HL-60/S4 treated with retinoic acid at 250 ng/mL for 4 days and 3 days (cell line): ENCODE data around the gene NEK2.
"Not testable (repeated sequence)": the region's sequence is repeated elsewhere in the genome, so short reads cannot be mapped to it uniquely, and the experiment has no call there.

Experiments
- in situ Hi-C: fragments of 300-500 bp; cut with MboI; formaldehyde crosslinking; loops from 2 replicates; pipeline ENCODE4 v1.7.0; 2022; ENCODE audit warnings: low sequenced_read_pairs

The NEK2 gene

DNA sequence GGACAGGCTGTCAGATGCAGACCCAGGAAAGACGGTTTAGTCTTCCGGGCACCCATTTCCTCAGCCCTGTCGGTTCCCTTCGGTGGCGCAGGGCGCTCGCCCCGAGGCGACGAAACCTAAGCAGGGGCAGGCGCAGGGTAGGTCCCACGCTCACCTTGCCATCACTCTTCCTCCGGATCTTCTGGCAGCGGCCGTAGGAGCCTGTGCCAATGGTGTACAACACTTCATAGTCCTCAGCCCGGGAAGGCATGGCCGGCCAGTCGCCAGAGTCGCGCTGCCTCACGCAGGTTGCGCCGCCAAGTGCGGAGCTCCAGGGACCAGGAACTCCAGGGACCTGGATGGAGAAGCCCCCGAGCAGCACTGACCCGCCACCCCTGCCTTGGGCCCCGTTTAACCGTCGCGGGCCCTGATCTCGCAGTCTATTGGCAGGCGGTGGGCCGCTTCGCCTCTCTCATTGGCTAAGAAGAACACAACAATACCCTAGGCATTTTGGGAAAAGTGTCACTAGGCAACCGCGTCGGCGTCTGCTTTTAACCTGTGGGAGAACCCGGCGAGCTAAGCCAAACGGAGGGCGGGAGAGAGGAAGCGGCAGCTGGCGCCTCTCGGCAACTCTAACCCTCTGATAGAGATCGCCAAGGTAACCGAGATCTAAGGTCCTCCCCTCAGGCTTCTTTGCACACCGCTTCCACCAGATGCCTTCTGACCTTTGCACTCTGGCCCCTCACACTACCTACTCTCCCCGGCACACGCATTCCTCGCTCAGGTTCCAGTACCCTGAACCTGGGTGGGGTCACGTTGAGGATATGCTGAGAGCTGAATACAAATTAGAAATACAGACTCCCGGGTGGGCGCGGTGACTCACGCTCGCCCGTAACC lies at the start of gene NEK2:
Gene NEK2, minus strand, starts transcription at position 392 of the 876 bp plus-strand sequence. Its CDS starts 142 bp downstream, at position 250.
- in situ Hi-C loops, result loop anchor here (25.0 kb wide), 1 partner anchor 687 kb away; no protein-coding TSS in a partner anchor

DNA sequence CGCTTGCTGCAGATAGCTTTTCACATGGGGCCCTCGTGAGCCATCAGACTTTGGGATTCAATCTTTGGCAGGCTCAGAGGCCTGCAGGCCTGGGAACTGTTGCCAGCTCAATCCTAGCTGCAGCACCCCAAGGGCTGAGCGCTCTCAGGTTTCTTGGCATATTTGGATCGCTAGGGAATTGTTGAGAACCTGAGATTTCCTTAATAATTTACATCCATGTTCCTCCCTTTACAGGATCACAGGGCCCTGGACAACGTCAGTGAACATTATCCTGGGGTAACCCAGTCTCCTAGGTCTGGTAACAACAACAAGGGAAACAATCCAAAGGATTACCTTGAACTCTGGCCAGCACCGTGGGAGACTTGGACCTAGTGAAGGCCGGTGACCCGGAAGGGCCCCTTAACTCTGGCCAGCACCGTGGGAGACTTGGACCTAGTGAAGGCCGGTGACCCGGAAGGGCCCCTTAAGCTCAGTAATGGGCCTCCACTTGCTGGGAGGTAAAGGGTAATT lies 49.3 kb upstream of the NEK2 start:
- in situ Hi-C loops, result no loop called here

DNA sequence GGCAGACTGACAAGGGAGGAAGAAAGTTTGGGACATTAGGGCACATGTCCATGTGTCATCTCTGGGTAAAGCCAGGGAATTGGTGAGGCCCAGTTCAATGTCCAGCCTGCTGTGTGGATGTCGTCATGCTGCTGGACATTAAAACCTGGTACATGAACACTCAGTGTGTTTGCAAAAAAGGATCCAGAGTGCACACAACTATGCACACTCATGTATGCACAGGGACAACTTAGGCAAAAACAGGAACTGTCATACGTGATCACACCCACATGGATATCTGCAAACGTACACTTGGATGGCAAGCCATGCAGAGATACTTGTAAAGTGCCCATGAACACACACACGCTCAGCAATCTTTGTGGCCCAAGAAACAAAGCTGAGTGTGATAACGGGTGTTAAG lies 47.9 kb upstream of the NEK2 start:
- in situ Hi-C loops, result no loop called here

DNA sequence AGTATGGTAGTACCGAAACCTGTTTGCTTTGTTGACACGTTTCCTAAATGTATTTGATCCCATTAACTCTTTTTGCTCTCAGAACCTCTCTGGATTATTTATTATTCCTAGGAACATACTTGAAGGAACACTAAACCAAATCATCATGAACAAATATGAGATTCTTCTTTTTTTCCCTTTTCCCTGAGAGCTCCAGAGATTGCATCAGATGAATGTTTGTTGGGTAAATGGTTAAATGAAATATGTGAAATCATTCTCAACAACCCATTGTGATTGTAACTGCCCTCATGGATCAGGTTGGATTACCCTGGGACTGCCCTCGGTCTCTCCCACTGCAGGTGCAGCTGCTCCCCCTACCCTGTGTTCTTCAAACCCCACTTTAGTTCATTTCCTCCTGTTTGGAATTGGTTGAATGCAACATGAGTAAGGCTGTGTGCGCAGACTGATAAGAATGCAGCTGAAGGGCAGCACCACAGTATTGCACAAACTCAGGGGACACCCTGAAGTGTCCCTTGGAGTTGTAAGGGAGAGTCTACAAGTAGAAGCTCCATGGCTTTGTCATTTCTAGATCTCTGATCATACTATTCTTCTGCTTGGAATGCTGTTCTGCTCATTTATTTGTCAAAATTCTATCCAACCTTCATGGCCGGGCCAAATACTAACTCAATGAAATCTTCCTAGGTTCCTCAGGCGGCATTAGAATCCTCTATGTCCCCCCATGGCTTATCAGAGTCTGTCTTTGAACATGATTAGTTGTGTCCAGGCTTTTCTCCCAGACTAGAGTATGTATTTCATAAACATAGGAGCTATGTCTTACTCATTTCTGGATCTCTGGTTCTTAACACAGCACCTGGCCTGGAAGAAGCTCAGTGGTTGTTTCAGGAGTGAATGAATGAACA lies 47.1 kb upstream of the NEK2 start:
- in situ Hi-C loops, result no loop called here

DNA sequence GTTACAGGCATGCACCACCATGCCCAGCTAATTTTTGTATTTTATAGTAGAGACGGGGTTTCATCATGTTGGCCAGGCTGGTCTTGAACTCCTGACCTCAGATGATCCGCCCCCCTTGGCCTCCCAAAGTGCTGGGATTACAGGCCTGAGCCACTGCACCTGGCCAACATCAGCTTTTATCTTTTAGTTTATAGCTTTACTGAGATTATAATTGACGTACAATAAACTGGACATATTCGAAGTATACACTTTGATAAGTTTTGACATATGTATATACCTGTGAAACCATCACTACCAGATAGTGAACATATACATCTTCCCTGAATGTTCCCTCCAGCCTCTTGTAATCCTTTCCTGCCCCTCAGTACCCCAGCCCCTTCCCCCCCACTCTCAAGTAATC lies 41.1 kb upstream of the NEK2 start:
- in situ Hi-C loops, result not testable (repeated sequence)

DNA sequence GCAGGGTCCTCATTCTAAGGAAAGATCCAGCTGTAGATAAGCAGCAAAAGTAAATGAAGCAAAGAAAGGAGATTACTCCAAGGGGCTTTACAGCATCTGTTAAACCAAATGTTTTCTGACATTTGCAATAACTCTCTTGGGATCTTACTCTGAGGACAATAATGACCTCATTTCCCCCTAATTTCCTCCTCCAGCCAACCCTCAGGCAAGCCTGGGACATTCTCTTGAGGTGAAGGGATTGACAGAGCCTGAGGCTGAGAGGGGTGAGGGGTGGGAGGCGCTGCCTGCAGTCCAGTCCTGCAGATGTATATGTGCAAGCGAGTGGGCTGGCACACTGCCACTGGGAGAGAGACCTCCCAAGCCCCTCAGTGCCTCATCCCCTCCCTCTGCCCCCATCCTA lies 40.5 kb upstream of the NEK2 start:
- in situ Hi-C loops, result no loop called here

DNA sequence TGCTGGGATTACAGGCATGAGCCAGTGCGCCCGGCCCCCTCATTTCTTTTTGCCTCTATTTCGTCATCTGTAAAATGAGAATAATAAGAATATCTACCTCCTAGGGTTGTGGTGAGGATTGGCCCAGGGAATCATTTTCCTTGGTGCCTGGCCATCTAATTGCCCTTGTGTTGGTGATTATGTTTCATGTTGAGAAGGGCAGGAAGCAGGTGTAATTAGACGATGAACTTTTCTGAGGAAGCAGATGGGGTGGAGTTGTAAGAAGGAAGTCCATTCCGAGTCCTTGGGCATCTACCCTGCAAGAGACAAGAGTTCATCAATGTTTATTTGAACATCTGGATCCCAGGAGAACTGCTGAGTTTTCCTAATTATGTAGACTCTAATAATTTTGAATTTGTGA lies 38.7 kb upstream of the NEK2 start:
- in situ Hi-C loops, result no loop called here

DNA sequence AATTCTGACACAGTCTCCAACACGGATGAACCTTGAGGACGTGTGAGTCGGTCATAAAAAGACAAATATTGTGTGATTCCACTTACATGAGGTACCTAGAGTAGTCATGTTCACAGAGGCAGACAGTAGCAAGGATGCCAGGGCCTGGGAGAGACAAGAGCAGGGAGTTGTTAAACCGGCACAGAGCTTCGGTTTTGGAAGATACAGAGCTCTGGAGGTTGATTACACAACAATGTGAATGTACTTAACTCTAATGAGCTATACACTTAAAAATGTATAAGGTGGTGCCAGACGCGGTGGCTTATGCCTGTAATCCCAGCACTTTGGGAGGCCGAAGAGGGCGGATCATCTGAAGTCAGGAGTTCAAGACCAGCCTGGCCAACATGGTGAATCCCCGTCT lies 37.8 kb upstream of the NEK2 start:
- in situ Hi-C loops, result no loop called here

DNA sequence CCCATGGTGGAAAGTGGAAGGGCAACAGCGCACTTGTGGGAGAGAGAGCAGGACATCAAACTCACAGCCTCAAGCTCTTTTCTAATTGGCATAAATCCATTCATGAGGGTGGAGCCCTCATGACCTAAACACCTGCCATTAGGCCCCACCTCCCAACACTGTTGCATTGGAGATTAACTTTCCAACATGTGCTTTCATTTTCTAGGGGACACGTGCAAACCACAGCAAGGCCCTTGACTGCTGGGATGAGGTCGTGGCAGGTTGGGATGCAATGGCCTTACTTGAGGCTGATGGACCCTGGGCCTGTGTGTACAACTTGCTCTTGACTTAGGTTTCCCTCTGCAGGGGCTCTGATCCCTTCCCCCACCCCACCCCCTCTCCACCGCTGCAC lies 35.9 kb upstream of the NEK2 start:
- in situ Hi-C loops, result no loop called here

DNA sequence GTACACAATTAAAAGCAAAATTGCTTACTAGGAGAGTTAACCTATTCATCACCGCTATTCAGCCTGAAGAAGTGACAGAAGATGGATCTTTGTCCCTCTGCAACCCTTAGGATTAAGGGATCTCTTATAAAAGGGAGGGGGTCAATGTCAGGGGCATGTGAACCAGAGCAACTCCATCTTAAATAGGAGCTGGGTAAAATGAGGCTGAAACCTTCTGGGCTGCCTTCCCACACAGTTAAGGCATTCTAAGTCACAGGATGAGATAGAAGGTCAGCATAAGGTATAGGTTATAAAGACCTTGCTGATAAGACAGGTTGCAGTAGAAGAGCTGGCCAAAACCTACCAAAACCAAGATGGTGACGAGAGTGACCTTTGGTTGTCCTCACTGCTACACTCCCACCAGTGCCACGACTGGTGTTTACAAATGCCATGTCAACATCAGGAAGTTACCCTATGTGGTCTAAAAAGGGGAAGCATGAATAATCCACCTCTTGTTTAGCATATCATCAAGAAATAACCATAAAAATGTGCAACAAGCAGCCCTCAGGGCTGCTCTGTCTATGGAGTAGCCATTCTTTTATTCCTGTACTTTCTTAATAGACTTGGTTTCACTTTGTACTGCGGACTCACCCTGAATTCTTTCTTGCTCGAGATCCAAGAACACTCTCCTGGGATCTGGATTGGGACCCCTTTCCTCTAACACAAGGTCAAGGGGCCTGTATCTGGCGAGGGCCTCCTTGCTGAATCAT lies 35.3 kb upstream of the NEK2 start:
- in situ Hi-C loops, result no loop called here

DNA sequence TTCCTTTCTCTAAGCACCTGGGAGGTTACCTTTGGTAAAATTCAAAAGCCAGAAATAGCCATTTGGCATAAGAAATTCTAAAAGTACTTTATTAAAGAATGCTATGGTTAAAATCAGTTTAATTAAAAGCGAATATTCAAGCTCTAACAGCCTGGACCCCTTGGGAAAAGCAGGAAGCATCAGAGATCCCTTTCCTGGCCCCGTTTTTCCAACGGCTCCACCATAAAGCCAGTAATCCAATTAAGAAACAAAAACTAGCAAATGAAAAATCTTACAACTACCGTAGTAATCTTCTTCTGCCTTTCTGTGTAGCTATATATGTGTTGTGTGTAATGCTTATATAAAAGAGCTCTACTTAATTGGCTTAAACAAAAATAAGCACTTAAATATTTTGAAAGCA lies 33.5 kb upstream of the NEK2 start:
- in situ Hi-C loops, result no loop called here

DNA sequence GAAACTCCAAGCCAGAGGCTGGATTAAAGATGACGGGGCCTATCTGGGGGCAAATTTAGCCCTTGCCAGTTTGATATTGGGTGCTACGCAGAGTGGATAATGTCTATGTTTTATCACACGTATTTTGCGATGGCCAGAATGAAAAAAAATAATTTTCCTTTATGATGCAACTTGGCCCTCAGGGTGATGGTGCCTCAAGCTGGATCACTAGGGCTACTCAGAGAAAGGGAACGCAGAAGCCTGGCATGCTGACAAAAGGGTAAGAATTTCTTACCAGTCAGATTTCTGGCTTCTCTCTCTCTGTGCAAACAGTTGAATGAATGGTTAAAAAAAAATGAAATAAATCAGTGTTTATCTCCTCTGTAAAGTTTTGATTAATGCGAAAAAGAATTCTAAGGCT lies 32.6 kb upstream of the NEK2 start:
- in situ Hi-C loops, result no loop called here

DNA sequence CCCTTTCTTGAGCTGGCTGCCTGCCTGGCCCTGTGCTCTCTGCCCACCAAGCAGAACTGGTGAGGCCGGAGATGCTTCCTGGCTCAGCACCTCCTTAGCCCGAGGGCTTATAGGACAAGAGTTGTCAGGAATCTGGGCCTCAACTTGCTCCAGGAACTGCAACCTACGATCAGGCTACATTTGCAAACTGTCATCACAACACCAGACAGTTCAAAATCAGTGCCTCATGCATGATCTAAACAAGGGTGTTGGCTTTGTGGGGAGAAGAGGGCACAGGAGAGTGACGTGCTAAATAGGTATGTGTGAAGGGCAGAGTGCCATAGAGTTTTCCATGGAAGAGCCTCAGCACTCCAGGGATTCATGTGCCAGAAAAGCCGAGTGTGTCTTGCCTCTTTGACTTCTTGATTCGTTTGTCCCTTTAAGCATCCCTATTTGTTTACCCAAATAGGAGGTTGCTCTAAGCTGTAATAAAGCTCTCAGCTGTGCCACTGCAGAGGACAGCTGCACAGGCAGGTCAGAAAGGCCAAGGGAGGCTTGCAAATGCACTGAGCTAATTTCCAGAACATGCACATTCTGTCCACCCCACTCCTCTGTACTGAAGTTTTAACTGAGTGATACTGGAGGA lies 30.2 kb upstream of the NEK2 start:
- in situ Hi-C loops, result no loop called here

DNA sequence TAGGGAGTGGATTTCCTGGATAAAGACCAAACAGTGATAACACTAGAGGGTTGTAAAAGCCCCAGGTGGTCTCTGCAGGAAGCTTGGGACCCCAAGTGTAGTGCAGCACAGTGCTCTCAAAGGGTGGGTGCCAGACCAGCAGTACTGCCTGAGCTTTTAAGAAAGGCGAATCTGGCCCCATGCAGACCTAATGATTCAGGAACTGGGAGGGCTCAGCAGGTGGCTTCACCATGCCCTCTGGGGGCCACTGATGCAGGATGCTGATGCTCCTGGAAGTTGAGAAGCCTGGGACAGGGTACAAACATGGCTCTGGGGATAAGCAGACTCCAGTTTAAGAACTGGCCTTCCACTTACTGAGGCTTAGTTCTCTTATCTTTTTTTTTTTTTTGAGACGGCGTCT lies 29.1 kb upstream of the NEK2 start:
- in situ Hi-C loops, result no loop called here

DNA sequence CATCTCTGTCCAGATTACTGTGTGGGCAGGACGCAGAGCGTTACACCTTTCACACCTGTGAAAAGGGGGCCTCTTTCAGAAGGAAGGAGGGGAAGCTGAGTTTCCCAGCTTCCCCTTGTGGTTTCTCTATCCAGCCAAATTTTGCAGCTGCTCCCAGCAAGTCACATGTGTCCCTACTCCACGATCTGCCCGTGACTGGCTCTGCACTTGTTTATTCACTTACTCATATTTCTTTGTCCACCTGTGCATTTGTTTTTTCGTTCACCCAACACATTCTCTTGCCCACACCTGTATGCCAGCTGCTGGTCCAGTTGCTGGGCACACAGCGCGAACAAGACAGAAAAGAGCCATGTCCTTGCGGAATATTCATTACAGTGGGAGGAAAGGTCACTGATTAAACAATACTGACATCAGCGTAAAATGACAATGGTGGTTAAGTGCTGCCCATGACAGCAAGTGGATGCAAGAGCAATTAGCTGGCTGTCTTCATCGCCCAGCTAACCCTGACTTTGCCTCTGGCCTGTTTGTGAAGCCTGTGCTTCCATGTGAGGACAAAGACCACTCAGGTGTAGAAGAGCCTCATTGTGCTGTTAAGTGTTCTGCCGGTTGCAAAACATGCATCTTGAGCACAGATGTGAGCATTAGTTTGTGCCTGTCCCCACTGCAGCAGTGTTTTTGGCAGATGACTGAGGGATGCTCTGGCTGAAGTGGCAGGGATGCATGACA lies 28.6 kb upstream of the NEK2 start:
- in situ Hi-C loops, result no loop called here

DNA sequence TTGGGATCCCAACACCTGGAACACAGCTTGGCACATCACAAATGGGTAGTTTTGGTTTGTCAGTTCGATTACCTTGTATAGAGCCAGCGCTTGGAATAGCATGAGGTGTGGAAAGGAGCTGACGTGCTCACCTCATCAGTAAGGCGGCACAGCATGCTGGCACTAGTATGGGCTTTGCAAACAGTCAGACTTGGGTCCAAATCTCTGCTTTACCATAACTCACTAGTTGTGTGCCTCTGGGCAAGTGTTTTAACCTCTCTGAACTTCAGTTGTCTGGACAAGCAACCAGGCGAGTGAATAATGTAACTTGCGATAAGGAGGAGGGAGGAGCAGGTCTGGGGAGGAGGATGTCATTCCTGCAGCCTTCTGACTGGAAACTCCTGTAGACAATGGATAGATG lies 26.3 kb upstream of the NEK2 start:
- in situ Hi-C loops, result no loop called here

DNA sequence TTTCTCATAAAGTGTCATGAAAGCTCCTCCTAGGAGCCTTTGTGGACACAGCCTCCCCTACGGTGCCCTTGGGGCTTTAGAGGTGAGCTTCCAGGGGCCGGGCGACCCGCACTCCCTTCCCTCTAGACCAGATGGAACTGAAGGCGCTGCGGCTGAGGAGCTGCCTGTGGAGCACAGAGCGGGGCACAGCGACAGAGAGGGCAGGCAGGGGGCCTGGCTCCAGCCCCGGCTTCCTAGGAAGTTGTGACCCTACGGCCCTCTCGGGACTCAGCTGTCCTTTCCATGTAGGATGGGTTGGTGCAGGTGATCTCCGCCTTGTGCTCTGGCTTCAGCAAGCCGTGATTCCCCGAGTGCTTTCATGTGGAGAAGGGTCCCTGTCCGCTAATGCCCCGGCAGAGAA lies 23.6 kb upstream of the NEK2 start:
- in situ Hi-C loops, result loop anchor here (10.0 to 25.0 kb wide), 2 partner anchors 663 to 756 kb away; no protein-coding TSS in a partner anchor

DNA sequence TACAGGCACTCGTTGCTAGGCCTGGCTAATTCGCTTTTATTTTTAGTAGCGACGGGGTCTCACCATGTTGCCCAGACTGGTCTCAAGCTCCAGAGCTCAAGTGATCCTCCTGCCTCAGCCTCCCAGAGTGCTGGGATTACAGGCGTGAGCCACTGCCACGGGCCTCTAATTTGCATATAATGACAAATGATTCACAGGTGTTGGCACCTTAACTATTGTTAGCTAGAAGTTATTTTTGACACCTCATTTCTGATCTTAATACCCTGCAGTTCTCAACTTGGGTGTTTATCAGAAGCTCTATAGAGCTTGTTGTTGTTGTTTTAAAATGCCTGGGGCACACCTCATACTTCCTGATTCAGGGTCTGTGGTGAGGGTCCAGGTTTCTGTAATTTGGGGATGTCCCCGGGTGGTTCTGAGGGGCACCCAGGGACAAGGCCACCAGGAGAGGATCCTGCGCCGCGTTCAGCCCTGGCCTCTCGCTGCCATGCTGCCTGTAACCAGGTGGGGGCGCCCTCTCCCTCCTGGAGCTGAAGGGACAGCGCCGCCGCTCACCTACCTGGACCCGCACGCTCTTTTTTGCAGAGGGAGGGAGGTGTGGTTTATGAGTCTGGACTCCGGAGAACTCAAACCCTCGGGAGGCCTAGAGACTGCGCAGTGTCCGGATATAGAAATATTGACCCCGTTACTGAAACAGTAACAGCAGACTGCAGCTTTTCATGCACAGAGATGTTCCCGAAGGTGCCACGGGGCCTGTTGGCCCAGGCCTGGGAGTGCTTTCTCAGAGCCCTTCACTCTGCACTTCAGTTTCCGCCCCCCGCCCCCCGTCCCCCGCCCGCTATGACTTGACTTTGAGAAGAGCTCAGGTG lies 23.0 kb upstream of the NEK2 start:
- in situ Hi-C loops, result loop anchor here (10.0 to 25.0 kb wide), 2 partner anchors 664 to 756 kb away; no protein-coding TSS in a partner anchor

DNA sequence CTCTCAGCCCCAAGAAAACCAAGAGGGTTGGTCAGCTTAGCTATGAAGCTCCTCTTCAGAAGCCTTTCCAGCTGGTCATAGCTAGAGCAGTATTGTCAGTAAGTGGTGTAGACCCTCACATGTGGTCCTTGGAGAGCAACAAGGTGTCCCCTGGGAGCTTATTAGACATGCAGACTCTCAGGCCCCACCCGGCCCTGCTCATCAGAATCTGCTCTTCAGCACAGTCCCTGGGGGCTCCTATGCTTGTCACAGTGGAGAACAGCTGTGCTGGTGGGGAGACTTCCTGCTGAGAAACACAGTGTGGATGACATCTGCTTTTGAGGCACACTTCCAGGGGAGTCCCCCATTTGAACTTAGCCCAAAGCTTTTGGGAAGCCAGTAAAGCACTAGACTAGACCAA lies 21.9 kb upstream of the NEK2 start:
- in situ Hi-C loops, result loop anchor here (10.0 to 25.0 kb wide), 2 partner anchors 665 to 757 kb away; no protein-coding TSS in a partner anchor
